MV-4-11 (cell line): ENCODE measurements around the gene TMIE.

ENCODE experiments used
- DNase-seq: peaks from one replicate; lab custom pipeline; 2025; lab: John Stamatoyannopoulos, UW

TMIE gene

GRCh38 chr3:46701181-46701939 is at the start of gene TMIE:
Gene TMIE, plus strand, starts transcription at chr3:46701392. Its CDS starts 96 bp downstream, at chr3:46701488.
- DNase-seq = no peak

GRCh38 chr3:46655271-46655670 is 45.9 kb upstream of the TMIE start:
- DNase-seq = no peak

- no peak for DNase-seq
Measured at GRCh38 chr3:46656778-46657556, 44.2 kb upstream of the TMIE start.

- DNase-seq = no peak
Measured at GRCh38 chr3:46659285-46659684, 41.9 kb upstream of the TMIE start.

- DNase-seq = no peak
Measured at GRCh38 chr3:46660003-46660402, 41.2 kb upstream of the TMIE start.

- DNase-seq = no peak
Measured at GRCh38 chr3:46660543-46661523, 40.4 kb upstream of the TMIE start.

GRCh38 chr3:46661776-46662766 is 39.1 kb upstream of the TMIE start:
- no peak for DNase-seq

- peak; percentile 17 for DNase-seq
Measured at GRCh38 chr3:46662771-46663551, 38.2 kb upstream of the TMIE start.

- peak; percentile 39 for DNase-seq
Measured at GRCh38 chr3:46663591-46664135, 37.5 kb upstream of the TMIE start.

- DNase-seq = no peak
Measured at GRCh38 chr3:46664188-46664970, 36.8 kb upstream of the TMIE start.

- DNase-seq = no peak
Measured at GRCh38 chr3:46664971-46665762, 36.0 kb upstream of the TMIE start.

GRCh38 chr3:46665763-46666452 is 35.3 kb upstream of the TMIE start:
- no peak for DNase-seq

GRCh38 chr3:46666453-46666845 is 34.7 kb upstream of the TMIE start:
- DNase-seq = no peak

GRCh38 chr3:46667061-46667621 is 34.1 kb upstream of the TMIE start:
- no peak for DNase-seq

- DNase-seq = no peak
Measured at GRCh38 chr3:46667657-46668056, 33.5 kb upstream of the TMIE start.

GRCh38 chr3:46668116-46668515 is 33.1 kb upstream of the TMIE start:
- no peak for DNase-seq

- no peak for DNase-seq
Measured at GRCh38 chr3:46668591-46668990, 32.6 kb upstream of the TMIE start.
